GM12878 (cell line): ENCODE data around the gene PPFIA4.

Source experiments
- MYC ChIP-seq: IDR thresholded peaks from 2 replicates; pipeline ENCODE4 v1.6.1; 2011; ENCODE audit warnings: mild to moderate bottlenecking, low read length, moderate library complexity, inconsistent platforms; ENCODE audit not compliant: insufficient read depth, insufficient replicate concordance, insufficient read length, severe bottlenecking
- POLR2A ChIP-seq: IDR thresholded peaks from 2 replicates; pipeline ENCODE4 v1.6.1; 2011; ENCODE audit warnings: low read depth, mild to moderate bottlenecking, low read length
- TF ChIP-seq, protein P1 (sequence below): IDR thresholded peaks from 2 replicates; pipeline ENCODE4 v1.6.1; 2011; ENCODE audit warnings: borderline replicate concordance, low read depth, mild to moderate bottlenecking, moderate library complexity, mixed read lengths, low read length; ENCODE audit not compliant: insufficient read depth; ENCODE audit errors: extremely low read length

GRCh38 chr1:203101813-203102634, 75.7 kb downstream of the PPFIA4 start:
- TF ChIP-seq POLR2A (no peak), MYC (no peak)
- TF ChIP-seq, protein P1, sequence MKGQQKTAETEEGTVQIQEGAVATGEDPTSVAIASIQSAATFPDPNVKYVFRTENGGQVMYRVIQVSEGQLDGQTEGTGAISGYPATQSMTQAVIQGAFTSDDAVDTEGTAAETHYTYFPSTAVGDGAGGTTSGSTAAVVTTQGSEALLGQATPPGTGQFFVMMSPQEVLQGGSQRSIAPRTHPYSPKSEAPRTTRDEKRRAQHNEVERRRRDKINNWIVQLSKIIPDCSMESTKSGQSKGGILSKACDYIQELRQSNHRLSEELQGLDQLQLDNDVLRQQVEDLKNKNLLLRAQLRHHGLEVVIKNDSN, result no peak
